SK-N-SH treated with all-trans-retinoic acid at 6 μM for 48 hours (cell line): ENCODE measurements around the gene SLC66A1.

Experiments used
- ARNTL ChIP-seq: fragments of 450-650 bp; formaldehyde crosslinking; IDR thresholded peaks from 2 replicates; pipeline ENCODE4 v1.5.0; 2020; ENCODE audit warnings: low read depth, mild to moderate bottlenecking, moderate library complexity, borderline replicate concordance
- CREB5 ChIP-seq: fragments of 250-450 bp; sonication (Bioruptor Pico); IDR thresholded peaks from 2 replicates; pipeline ENCODE4 v1.5.1; 2020; ENCODE audit warnings: low read depth, mild to moderate bottlenecking, moderate library complexity
- ISL1 ChIP-seq: fragments of 250-450 bp; sonication (Bioruptor Pico); IDR thresholded peaks from 2 replicates; pipeline ENCODE4 v2.1.2; 2022; ENCODE audit warnings: mild to moderate bottlenecking, moderate library complexity
- SNAI2 ChIP-seq: fragments of 250-450 bp; sonication (Bioruptor Pico); IDR thresholded peaks from 2 replicates; pipeline ENCODE4 v1.5.0; 2020; ENCODE audit warnings: mild to moderate bottlenecking, moderate library complexity
- TCF4 ChIP-seq: fragments of 250-450 bp; sonication (Bioruptor Pico); IDR thresholded peaks from 2 replicates; pipeline ENCODE4 v1.8.0; 2021; ENCODE audit warnings: mild to moderate bottlenecking, moderate library complexity, borderline replicate concordance
- ZFP3 ChIP-seq: fragments of 250-450 bp; sonication (Bioruptor Pico); IDR thresholded peaks from 2 replicates; pipeline ENCODE4 v1.5.0; 2020; ENCODE audit warnings: mild to moderate bottlenecking, moderate library complexity
- ZFP30 ChIP-seq: fragments of 450-650 bp; formaldehyde crosslinking; IDR thresholded peaks from 2 replicates; pipeline ENCODE4 v1.5.0; 2022; ENCODE audit warnings: mild to moderate bottlenecking, moderate library complexity
- ZNF8 ChIP-seq: fragments of 450-650 bp; formaldehyde crosslinking; IDR thresholded peaks from 2 replicates; pipeline ENCODE4 v1.5.0; 2020; ENCODE audit warnings: mild to moderate bottlenecking, moderate library complexity

GRCh38 chr1:19289244-19289643 lies 22.9 kb upstream of the SLC66A1 start:
- TF ChIP-seq TCF4 (CRISPR knock-in tag) (no peak), ZFP30 (CRISPR knock-in tag) (no peak), ARNTL (CRISPR knock-in tag) (no peak), ZFP3 (no peak), CREB5 (CRISPR knock-in tag) (no peak), ZNF8 (CRISPR knock-in tag) (no peak), SNAI2 (CRISPR knock-in tag) (no peak), ISL1 (no peak)
